Mesodermal cell (in vitro differentiated cells): Measurements from ENCODE around the gene BYSL.
"Not testable (repeated sequence)": the region's sequence is repeated elsewhere in the genome, so short reads cannot be mapped to it uniquely, and the experiment has no call there.

ENCODE experiments used
- H3K27ac ChIP-seq: 2 replicates; pipeline ENCODE4 v1.7.0; 2013; ENCODE audit warnings: mild to moderate bottlenecking, low read depth, low read length, moderate library complexity; ENCODE audit not compliant: severe bottlenecking
- H3K36me3 ChIP-seq: 2 replicates; pipeline ENCODE4 v1.7.1; 2013; ENCODE audit warnings: mild to moderate bottlenecking, low read length, moderate library complexity; ENCODE audit not compliant: control insufficient read depth, insufficient read depth
- H3K4me1 ChIP-seq: one replicate; pipeline ENCODE4 v1.7.1; 2013; ENCODE audit warnings: mild to moderate bottlenecking, low read length; ENCODE audit not compliant: insufficient read depth, control insufficient read depth, poor library complexity, severe bottlenecking
- H3K4me3 ChIP-seq: 2 replicates; pipeline ENCODE4 v1.7.0; 2013; ENCODE audit warnings: low read length, control low read depth, mild to moderate bottlenecking; ENCODE audit not compliant: insufficient read depth, poor library complexity, severe bottlenecking; ENCODE audit errors: extremely low read depth
- H3K9me3 ChIP-seq: 2 replicates; pipeline ENCODE4 v1.7.1; 2013; ENCODE audit warnings: mild to moderate bottlenecking, low read length, moderate library complexity; ENCODE audit not compliant: control insufficient read depth
- WGBS, 2 experiments: methylation state at CpG; one replicate each; pipeline ENCODE4 v1.1.5; 2013; ENCODE audit warnings: missing lambda C conversion rate in 2 of 2; ENCODE audit not compliant: insufficient coverage in 2 of 2; 5-methylcytosine and 5-hydroxymethylcytosine counted together

BYSL gene

GRCh38 chr6:41942067-41942851 lies 21.0 kb downstream of the BYSL start:
- Histone ChIP-seq H3K27ac (peak overlapping the region; percentile 64), H3K4me1 (peaks cover 24% of the 10 kb centered on the region), H3K4me3 (peak overlapping the region; percentile 76), H3K9me3 (no peaks in the 10 kb centered on the region), H3K36me3 (peaks cover 10% of the 10 kb centered on the region)
- 59 to 61% methylated on average over 20 of the region's 20 CpGs for WGBS, 2 experiments

- H3K4me3 ChIP-seq, H3K9me3 ChIP-seq, H3K36me3 ChIP-seq, H3K27ac ChIP-seq: not testable (repeated sequence)
- WGBS, 2 experiments = 96 to 100% methylated on average over 5 to 7 of the region's 14 CpGs
- H3K4me1 ChIP-seq = peaks cover 24% of the 10 kb centered on the region
These were observed 21.6 kb downstream of the BYSL start for GRCh38 chr6:41942882-41943281.

- peaks cover 24% of the 10 kb centered on the region for H3K4me1 ChIP-seq
- H3K4me3 ChIP-seq = no peak overlapping the region
- H3K9me3 ChIP-seq = no peaks in the 10 kb centered on the region
- H3K27ac ChIP-seq = no peak overlapping the region
- H3K36me3 ChIP-seq = no peaks in the 10 kb centered on the region
These were observed 22.2 kb downstream of the BYSL start for GRCh38 chr6:41943456-41943855.

- WGBS, 2 experiments = 89% methylated on average over 9 to 10 of the region's 10 CpGs
- no peak overlapping the region for H3K27ac ChIP-seq
- no peaks in the 10 kb centered on the region for H3K9me3 ChIP-seq
- H3K4me1 ChIP-seq = no peaks in the 10 kb centered on the region
- H3K36me3 ChIP-seq = no peaks in the 10 kb centered on the region
- H3K4me3 ChIP-seq = no peak overlapping the region
These were observed 26.4 kb downstream of the BYSL start for GRCh38 chr6:41947581-41948220.

GRCh38 chr6:41954668-41955067 lies 33.4 kb downstream of the BYSL start:
- Histone ChIP-seq H3K4me1 (no peaks in the 10 kb centered on the region), H3K36me3 (no peaks in the 10 kb centered on the region), H3K4me3 (no peak overlapping the region), H3K27ac (no peak overlapping the region), H3K9me3 (no peaks in the 10 kb centered on the region)
- 83 to 96% methylated on average over 1 to 2 of the region's 2 CpGs for WGBS, 2 experiments

- no peaks in the 10 kb centered on the region for H3K9me3 ChIP-seq
- no CpG with 5 or more reads among the region's 2 CpGs for WGBS, 2 experiments
- no peak overlapping the region for H3K4me3 ChIP-seq
- H3K4me1 ChIP-seq = no peaks in the 10 kb centered on the region
- no peaks in the 10 kb centered on the region for H3K36me3 ChIP-seq
- H3K27ac ChIP-seq = no peak overlapping the region
These were observed 34.1 kb downstream of the BYSL start for GRCh38 chr6:41955412-41955811.

- 80 to 86% methylated on average over 2 to 3 of the region's 4 CpGs for WGBS, 2 experiments
These were observed 35.8 kb downstream of the BYSL start for GRCh38 chr6:41957117-41957516.

GRCh38 chr6:41958022-41958856 lies 36.9 kb downstream of the BYSL start:
- no peak overlapping the region for H3K4me3 ChIP-seq
- no peaks in the 10 kb centered on the region for H3K4me1 ChIP-seq
- no peaks in the 10 kb centered on the region for H3K36me3 ChIP-seq
- no peaks in the 10 kb centered on the region for H3K9me3 ChIP-seq
- no peak overlapping the region for H3K27ac ChIP-seq
- WGBS, 2 experiments = 100% methylated on average over 3 of the region's 6 CpGs; no CpG with 5 or more reads in 1 of the 2 experiments

More at GRCh38 chr6:41957117-41957516, 35.8 kb downstream of the BYSL start:
- no peaks in the 10 kb centered on the region for H3K36me3 ChIP-seq
- no peaks in the 10 kb centered on the region for H3K9me3 ChIP-seq
- H3K4me3 ChIP-seq = no peak overlapping the region
- no peaks in the 10 kb centered on the region for H3K4me1 ChIP-seq
- no peak overlapping the region for H3K27ac ChIP-seq

- no peak overlapping the region for H3K4me3 ChIP-seq
- no peaks in the 10 kb centered on the region for H3K4me1 ChIP-seq
- H3K27ac ChIP-seq = no peak overlapping the region
- no peaks in the 10 kb centered on the region for H3K9me3 ChIP-seq
- H3K36me3 ChIP-seq = no peaks in the 10 kb centered on the region
- WGBS, 2 experiments = no CpG with 5 or more reads among the region's 4 CpGs
These were observed 38.7 kb downstream of the BYSL start for GRCh38 chr6:41960028-41960427.

- H3K36me3 ChIP-seq = no peaks in the 10 kb centered on the region
- 36 to 69% methylated on average over 1 of the region's 1 CpG for WGBS, 2 experiments
- H3K4me1 ChIP-seq = peaks cover 17% of the 10 kb centered on the region
- no peak overlapping the region for H3K4me3 ChIP-seq
- H3K27ac ChIP-seq = no peak overlapping the region
- H3K9me3 ChIP-seq = no peaks in the 10 kb centered on the region
These were observed 42.1 kb downstream of the BYSL start for GRCh38 chr6:41963371-41963770.
